ENCODE results near the gene CBLB.

CBLB gene

DNA sequence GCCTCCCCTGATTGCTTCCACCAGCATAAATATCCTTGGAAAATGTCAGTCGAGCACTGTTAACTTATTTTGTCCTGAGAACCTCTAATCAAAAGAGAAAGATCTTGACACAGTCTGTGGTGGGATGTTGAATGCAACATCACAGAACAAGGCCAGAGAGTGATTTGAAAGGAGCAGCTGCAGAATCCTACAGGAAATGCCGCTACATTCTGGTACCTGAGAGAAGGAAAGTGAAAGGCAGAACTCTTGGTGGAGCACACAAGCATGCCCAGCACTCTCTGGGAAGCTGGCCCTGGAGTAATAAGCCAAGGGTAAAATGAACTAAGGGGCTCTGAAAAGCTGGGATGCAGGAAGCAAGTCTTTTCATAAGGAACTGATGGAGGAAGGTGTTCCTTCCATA lies 75.8 kb downstream of the CBLB start:
- DNase-seq (ENCODE audit: low read depth in 2 of 2) = peak; percentile 36 to 39
- TF ChIP-seq, protein P1, sequence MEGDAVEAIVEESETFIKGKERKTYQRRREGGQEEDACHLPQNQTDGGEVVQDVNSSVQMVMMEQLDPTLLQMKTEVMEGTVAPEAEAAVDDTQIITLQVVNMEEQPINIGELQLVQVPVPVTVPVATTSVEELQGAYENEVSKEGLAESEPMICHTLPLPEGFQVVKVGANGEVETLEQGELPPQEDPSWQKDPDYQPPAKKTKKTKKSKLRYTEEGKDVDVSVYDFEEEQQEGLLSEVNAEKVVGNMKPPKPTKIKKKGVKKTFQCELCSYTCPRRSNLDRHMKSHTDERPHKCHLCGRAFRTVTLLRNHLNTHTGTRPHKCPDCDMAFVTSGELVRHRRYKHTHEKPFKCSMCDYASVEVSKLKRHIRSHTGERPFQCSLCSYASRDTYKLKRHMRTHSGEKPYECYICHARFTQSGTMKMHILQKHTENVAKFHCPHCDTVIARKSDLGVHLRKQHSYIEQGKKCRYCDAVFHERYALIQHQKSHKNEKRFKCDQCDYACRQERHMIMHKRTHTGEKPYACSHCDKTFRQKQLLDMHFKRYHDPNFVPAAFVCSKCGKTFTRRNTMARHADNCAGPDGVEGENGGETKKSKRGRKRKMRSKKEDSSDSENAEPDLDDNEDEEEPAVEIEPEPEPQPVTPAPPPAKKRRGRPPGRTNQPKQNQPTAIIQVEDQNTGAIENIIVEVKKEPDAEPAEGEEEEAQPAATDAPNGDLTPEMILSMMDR (IDR thresholded peaks at IDR 0.05; ENCODE audit: low read depth, low read length) = no peak
- H3K4me3 ChIP-seq (replicated peaks in 1 of 2; ENCODE audit: low read depth in 2 of 2, low read length in 2 of 2) = no peak overlapping the region

DNA sequence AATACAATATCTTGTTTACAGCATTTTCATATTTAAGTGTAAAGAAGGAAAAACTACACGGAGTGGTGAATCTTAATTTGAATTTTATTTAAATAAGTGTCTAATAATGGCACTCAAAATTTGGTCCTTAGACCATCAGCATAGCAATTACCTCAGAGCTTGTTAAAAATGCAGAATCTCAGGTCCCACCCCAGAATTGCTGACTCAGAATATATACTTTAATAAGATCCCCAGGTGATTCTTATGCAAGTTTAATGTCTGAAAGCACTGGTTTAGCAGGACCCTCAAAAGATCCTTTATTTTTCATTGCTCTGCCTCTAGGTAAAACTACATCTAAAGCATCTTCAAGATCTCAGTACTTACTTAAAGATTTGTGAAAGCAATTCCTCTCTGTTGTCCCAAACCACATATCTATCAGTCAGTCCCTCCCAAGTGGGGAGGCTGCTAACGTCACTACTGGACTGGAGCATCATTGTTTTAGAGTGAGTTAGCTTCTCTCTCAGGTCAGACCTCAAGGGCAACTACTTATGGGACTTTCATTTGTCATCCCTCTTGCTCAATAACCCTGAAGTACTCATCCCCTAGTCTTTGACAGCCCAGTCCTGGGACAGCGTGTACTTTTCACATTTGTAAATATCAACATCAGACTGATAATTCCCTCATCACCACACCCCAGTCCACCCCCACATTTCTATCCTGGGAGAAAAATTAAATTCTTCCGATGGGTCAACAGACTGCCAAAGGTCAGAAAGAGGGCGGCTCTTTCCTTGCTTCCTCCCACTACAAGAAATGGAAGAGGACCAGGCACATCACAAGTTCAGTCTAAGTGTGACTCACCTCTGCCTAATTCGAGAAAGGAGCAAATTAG lies 76.7 kb downstream of the CBLB start:
- no peak overlapping the region for H3K4me3 ChIP-seq (replicated peaks in 1 of 2; ENCODE audit: low read depth in 2 of 2, low read length in 2 of 2)
- TF ChIP-seq, protein P1 (IDR thresholded peaks at IDR 0.05; ENCODE audit: low read depth, low read length) = no peak

DNA sequence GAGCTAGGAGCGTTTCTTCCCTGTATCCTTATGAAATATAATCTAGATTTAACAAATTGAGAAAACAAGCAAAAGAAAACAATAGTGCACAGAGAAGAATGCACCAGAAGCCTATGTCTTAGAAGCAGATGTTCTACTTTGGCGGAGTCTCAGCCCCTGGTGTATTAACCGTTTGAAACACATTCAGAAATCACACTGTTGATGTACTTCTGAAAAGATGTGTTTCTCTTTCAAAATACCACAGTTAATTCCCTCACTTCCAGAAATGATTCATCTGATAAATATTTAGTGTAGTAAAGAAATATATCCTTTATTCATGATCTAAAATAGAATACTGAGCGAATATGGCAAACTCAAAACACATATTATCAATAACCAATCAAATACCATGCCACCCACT lies 77.7 kb downstream of the CBLB start:
- peak overlapping the region in 1 of 2 donors; percentile 18 for H3K4me3 ChIP-seq (replicated peaks in 1 of 2; ENCODE audit: low read depth in 2 of 2, low read length in 2 of 2)
- TF ChIP-seq, protein P1 (IDR thresholded peaks at IDR 0.05; ENCODE audit: low read depth, low read length) = no peak
- peak; percentile 75 to 89 for DNase-seq (ENCODE audit: low read depth in 2 of 2)

More for the DNA sequence above, 76.7 kb downstream of the CBLB start:
- DNase-seq (ENCODE audit: low read depth in 2 of 2) = peak; percentile 97 to 100

DNA sequence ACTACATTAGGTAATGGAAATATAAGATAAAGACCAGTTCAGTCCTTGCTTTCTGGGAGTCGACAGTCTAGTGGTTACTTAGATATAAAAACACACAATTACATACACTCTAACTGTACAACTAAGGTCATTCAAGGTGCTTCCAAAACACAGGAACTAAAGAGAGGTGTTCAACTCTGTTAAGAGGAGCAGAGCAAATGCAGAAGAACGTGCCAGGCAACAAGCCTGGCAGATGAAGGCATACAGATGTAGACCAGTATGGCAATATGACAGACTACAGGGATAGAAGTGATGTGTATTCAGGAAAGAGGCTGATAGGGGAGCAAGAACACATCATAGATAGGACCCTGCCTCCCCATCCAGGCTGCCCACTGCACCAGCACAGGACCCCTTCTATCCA lies 78.3 kb downstream of the CBLB start:
- no peak for DNase-seq (ENCODE audit: low read depth in 2 of 2)
- H3K4me3 ChIP-seq (replicated peaks in 1 of 2; ENCODE audit: low read depth in 2 of 2, low read length in 2 of 2) = peak overlapping the region in 1 of 2 donors; percentile 18

DNA sequence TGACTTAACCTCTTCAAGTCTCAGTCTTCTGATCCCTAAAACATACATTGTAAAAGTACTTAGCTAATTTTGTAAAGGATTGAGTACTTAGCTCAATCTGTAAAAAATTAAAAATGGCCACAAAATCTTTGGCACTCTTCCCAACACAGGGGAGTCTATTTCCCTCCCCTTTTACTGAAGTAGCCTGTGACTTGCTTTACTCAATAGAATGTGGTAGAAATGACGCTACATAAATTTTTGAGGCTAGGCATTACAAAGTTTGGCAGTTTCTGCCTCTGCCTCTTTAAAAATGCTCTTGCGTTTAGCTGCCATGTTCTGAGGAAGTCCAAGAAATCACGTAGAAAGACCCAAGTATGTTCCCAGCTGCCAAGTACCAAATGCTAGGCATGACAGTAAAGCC lies 80.2 kb downstream of the CBLB start:
- H3K4me3 ChIP-seq (replicated peaks in 1 of 2; ENCODE audit: low read depth in 2 of 2, low read length in 2 of 2) = no peak overlapping the region
- DNase-seq (ENCODE audit: low read depth in 2 of 2) = no peak
- TF ChIP-seq, protein P1 (IDR thresholded peaks at IDR 0.05; ENCODE audit: low read depth, low read length) = no peak

More for the DNA sequence above, 78.3 kb downstream of the CBLB start:
- TF ChIP-seq, protein P1 (IDR thresholded peaks at IDR 0.05; ENCODE audit: low read depth, low read length) = no peak

DNA sequence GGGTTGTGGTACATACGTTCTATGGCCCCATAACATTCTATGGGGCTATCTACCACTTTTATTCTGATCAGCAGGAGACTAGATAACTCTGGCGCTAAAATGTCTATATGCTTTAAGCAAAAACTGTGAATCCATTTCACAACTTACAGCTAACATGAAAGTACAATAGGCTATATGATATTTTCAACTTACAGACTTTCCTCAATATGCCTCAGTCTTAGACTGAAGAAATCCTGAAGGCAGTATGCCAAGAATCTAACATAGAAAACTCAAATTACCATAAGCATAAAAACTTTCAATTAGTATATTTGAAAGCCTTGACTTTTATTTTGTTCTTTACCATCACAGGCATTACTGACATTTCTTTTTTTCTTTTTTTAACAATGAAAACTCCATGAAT lies 81.4 kb downstream of the CBLB start:
- DNase-seq (ENCODE audit: low read depth in 2 of 2) = no peak
- H3K4me3 ChIP-seq (replicated peaks in 1 of 2; ENCODE audit: low read depth in 2 of 2, low read length in 2 of 2) = no peak overlapping the region
- TF ChIP-seq, protein P1 (IDR thresholded peaks at IDR 0.05; ENCODE audit: low read depth, low read length) = no peak
